Measurements from ENCODE around the gene AKAP3. TPM values are rescaled to one million over a fixed set of nuclear protein-coding genes. Genes with fewer than 3 reads are reported as not detected.

AKAP3 gene
- total and polyA plus RNA-seq, 2 experiments from 2014 or later, result 5.0 to 20.8 TPM

GRCh38 chr12:4621511-4621910 lies 27.3 kb downstream of the AKAP3 start:
- Histone ChIP-seq H3K4me1 (ENCODE audit: low read depth) (no peaks in the 10 kb centered on the region), H3K36me3 (no peaks in the 10 kb centered on the region), H3K27ac (no peak overlapping the region), H3K4me3 (no peak overlapping the region), H3K9me3 (ENCODE audit: low read depth) (no peaks in the 10 kb centered on the region), H3K27me3 (no peaks in the 10 kb centered on the region)
- DNase-seq (ENCODE audit: low read depth in 1 of 2, low spot score in 1 of 2), result no peak
- no peak for TF ChIP-seq CTCF (IDR thresholded peaks at IDR 0.05; ENCODE audit: low read depth, low read length)

DNA sequence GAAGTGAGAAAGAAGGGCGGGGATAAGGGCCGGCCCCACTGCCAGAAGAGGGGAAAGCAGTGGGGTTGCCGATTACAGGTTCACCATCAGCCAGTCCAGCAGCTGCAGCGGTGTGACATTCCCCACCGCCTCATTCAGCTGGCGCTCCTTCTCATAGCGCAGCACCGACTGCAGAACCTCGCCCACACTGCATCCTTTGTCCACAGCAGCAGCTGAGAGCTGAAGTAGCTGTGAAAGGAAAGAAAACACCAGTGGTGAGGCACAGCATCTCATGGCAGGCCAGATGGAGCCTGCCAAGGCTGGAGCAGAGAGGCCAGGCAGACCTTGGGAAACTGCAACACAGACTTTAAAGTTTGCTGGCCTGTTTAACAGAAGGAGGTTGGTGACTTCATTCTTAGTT lies 33.2 kb downstream of the AKAP3 start:
- DNase-seq (ENCODE audit: low read depth in 1 of 2, low spot score in 1 of 2), result no peak
- TF ChIP-seq CTCF (IDR thresholded peaks at IDR 0.05; ENCODE audit: low read depth, low read length), result no peak

GRCh38 chr12:4610481-4610880 lies 38.4 kb downstream of the AKAP3 start:
- no peaks in the 10 kb centered on the region for H3K9me3 ChIP-seq (ENCODE audit: low read depth)
- no peak for DNase-seq (ENCODE audit: low read depth in 1 of 2, low spot score in 1 of 2)
- H3K4me3 ChIP-seq, result no peak overlapping the region
- H3K27me3 ChIP-seq, result no peaks in the 10 kb centered on the region
- H3K36me3 ChIP-seq, result peaks cover 36% of the 10 kb centered on the region
- H3K4me1 ChIP-seq (ENCODE audit: low read depth), result no peaks in the 10 kb centered on the region
- no peak for TF ChIP-seq CTCF (IDR thresholded peaks at IDR 0.05; ENCODE audit: low read depth, low read length)
- H3K27ac ChIP-seq, result no peak overlapping the region

More for the DNA sequence above, 33.2 kb downstream of the AKAP3 start:
- H3K4me1 ChIP-seq (ENCODE audit: low read depth), result no peaks in the 10 kb centered on the region
- peaks cover 31% of the 10 kb centered on the region for H3K36me3 ChIP-seq
- H3K27me3 ChIP-seq, result no peaks in the 10 kb centered on the region
- H3K9me3 ChIP-seq (ENCODE audit: low read depth), result no peaks in the 10 kb centered on the region
- no peak overlapping the region for H3K4me3 ChIP-seq
- no peak overlapping the region for H3K27ac ChIP-seq

GRCh38 chr12:4609071-4609470 lies 39.8 kb downstream of the AKAP3 start:
- Histone ChIP-seq H3K4me1 (ENCODE audit: low read depth) (no peaks in the 10 kb centered on the region), H3K27ac (no peak overlapping the region), H3K4me3 (no peak overlapping the region), H3K27me3 (peaks cover under 1% of the 10 kb centered on the region), H3K9me3 (ENCODE audit: low read depth) (no peaks in the 10 kb centered on the region), H3K36me3 (peaks cover 30% of the 10 kb centered on the region)
- peak in 1 of 2 donors; percentile 51 for DNase-seq (ENCODE audit: low read depth in 1 of 2, low spot score in 1 of 2)
- TF ChIP-seq CTCF (IDR thresholded peaks at IDR 0.05; ENCODE audit: low read depth, low read length), result no peak

GRCh38 chr12:4607056-4607455 lies 41.8 kb downstream of the AKAP3 start:
- peak in 1 of 2 donors; percentile 51 for DNase-seq (ENCODE audit: low read depth in 1 of 2, low spot score in 1 of 2)
- no peaks in the 10 kb centered on the region for H3K4me1 ChIP-seq (ENCODE audit: low read depth)
- H3K27ac ChIP-seq, result no peak overlapping the region
- TF ChIP-seq CTCF (IDR thresholded peaks at IDR 0.05; ENCODE audit: low read depth, low read length), result no peak
- H3K27me3 ChIP-seq, result peaks cover 18% of the 10 kb centered on the region
- H3K36me3 ChIP-seq, result peaks cover 15% of the 10 kb centered on the region
- no peak overlapping the region for H3K4me3 ChIP-seq
- H3K9me3 ChIP-seq (ENCODE audit: low read depth), result no peaks in the 10 kb centered on the region
